H9 (cell line): ENCODE results near the gene FAM72B. TPM values are rescaled to one million over a fixed set of nuclear protein-coding genes. Genes with fewer than 3 reads are reported as not detected.
"Not testable (repeated sequence)": the region's sequence is repeated elsewhere in the genome, so short reads cannot be mapped to it uniquely, and the experiment has no call there.

Experiments
- DNase-seq: peaks from one replicate; pipeline ENCODE4 v3.0.0-alpha.2; 2017
- H2AFZ ChIP-seq: one replicate; pipeline ENCODE4 v1.6.1; 2013; ENCODE audit warnings: mild to moderate bottlenecking, low read length, control low read depth, moderate library complexity
- H2AK5ac ChIP-seq: 2 replicates; pipeline ENCODE4 v1.6.1; 2013; ENCODE audit warnings: low read length, control low read depth, mixed read lengths; ENCODE audit not compliant: insufficient read length
- H2BK120ac ChIP-seq: one replicate; pipeline ENCODE4 v1.6.1; 2013; ENCODE audit warnings: low read depth, mild to moderate bottlenecking, low read length, control low read depth, inconsistent platforms; ENCODE audit not compliant: poor library complexity, severe bottlenecking
- H2BK12ac ChIP-seq: 2 replicates; pipeline ENCODE4 v1.6.1; 2013; ENCODE audit warnings: low read length, control low read depth, mixed read lengths, low read depth; ENCODE audit not compliant: insufficient read length
- H2BK15ac ChIP-seq: 2 replicates; pipeline ENCODE4 v1.6.1; 2013; ENCODE audit warnings: low read depth, low read length, control low read depth
- H2BK20ac ChIP-seq: one replicate; pipeline ENCODE4 v1.6.1; 2013; ENCODE audit warnings: low read depth, mild to moderate bottlenecking, low read length, control low read depth, inconsistent platforms; ENCODE audit not compliant: poor library complexity, severe bottlenecking
- H2BK5ac ChIP-seq: 2 replicates; pipeline ENCODE4 v1.6.1; 2013; ENCODE audit warnings: low read length, control low read depth, mixed read lengths; ENCODE audit not compliant: insufficient read length
- H3K14ac ChIP-seq: 2 replicates; pipeline ENCODE4 v1.6.1; 2013; ENCODE audit warnings: low read length, control low read depth; ENCODE audit not compliant: insufficient read depth
- H3K18ac ChIP-seq: 2 replicates; pipeline ENCODE4 v1.6.1; 2013; ENCODE audit warnings: low read depth, mild to moderate bottlenecking, mixed read lengths, low read length, control low read depth; ENCODE audit not compliant: insufficient read length
- H3K23ac ChIP-seq: 2 replicates; pipeline ENCODE4 v1.6.1; 2013; ENCODE audit warnings: low read length, control low read depth, mixed read lengths, low read depth; ENCODE audit not compliant: insufficient read length
- H3K23me2 ChIP-seq: 2 replicates; pipeline ENCODE4 v1.6.1; 2013; ENCODE audit warnings: low read depth, mild to moderate bottlenecking, mixed read lengths, low read length, control low read depth; ENCODE audit not compliant: insufficient read length, poor library complexity, severe bottlenecking
- H3K27ac ChIP-seq: 2 replicates; pipeline ENCODE4 v1.5.1; 2013; ENCODE audit warnings: low read length, control low read depth, mixed read lengths, low read depth; ENCODE audit not compliant: insufficient read length
- H3K27me3 ChIP-seq: 2 replicates; pipeline ENCODE4 v1.6.1; 2013; ENCODE audit warnings: low read length, control low read depth, inconsistent platforms; ENCODE audit not compliant: insufficient read depth
- H3K4ac ChIP-seq: 2 replicates; pipeline ENCODE4 v1.6.1; 2013; ENCODE audit warnings: low read depth, mild to moderate bottlenecking, control low read depth, inconsistent platforms, low read length, moderate library complexity
- H3K4me1 ChIP-seq: 2 replicates; pipeline ENCODE4 v1.6.1; 2013; ENCODE audit warnings: low read length, control low read depth, inconsistent platforms; ENCODE audit not compliant: insufficient read depth
- H3K4me2 ChIP-seq: 2 replicates; pipeline ENCODE4 v1.6.1; 2013; ENCODE audit warnings: low read length, control low read depth, mixed read lengths; ENCODE audit not compliant: insufficient read length, insufficient read depth
- H3K56ac ChIP-seq: 2 replicates; pipeline ENCODE4 v1.6.1; 2013; ENCODE audit warnings: low read depth, mild to moderate bottlenecking, mixed read lengths, low read length, control low read depth; ENCODE audit not compliant: insufficient read length
- H3K79me1 ChIP-seq: 2 replicates; pipeline ENCODE4 v1.6.1; 2013; ENCODE audit warnings: low read depth, mild to moderate bottlenecking, moderate library complexity, low read length, control low read depth, inconsistent platforms; ENCODE audit not compliant: insufficient read depth, poor library complexity, severe bottlenecking
- H3K79me2 ChIP-seq: 2 replicates; pipeline ENCODE4 v1.6.1; 2013; ENCODE audit warnings: low read length, control low read depth, inconsistent platforms; ENCODE audit not compliant: insufficient read depth
- H3K9ac ChIP-seq: 2 replicates; pipeline ENCODE4 v1.6.1; 2013; ENCODE audit warnings: low read length, control low read depth, mixed read lengths; ENCODE audit not compliant: insufficient read length; ENCODE audit errors: extremely low read depth
- H3K9me3 ChIP-seq: one replicate; pipeline ENCODE4 v1.6.1; 2013; ENCODE audit warnings: low read depth, low read length, inconsistent platforms; ENCODE audit not compliant: control insufficient read depth
- H3T11ph ChIP-seq: one replicate; pipeline ENCODE4 v1.6.1; 2013; ENCODE audit warnings: mild to moderate bottlenecking, low read length, control low read depth, inconsistent platforms
- H4K20me1 ChIP-seq: one replicate; pipeline ENCODE4 v1.6.1; 2013; ENCODE audit not compliant: control insufficient read depth, insufficient read length, insufficient read depth
- H4K5ac ChIP-seq: 2 replicates; pipeline ENCODE4 v1.6.1; 2013; ENCODE audit warnings: low read depth, mild to moderate bottlenecking, mixed read lengths, low read length, control low read depth; ENCODE audit not compliant: insufficient read length
- H4K8ac ChIP-seq: replicated peaks from 2 replicates; pipeline ENCODE4 v1.6.1; 2013; ENCODE audit warnings: low read length, control low read depth, mixed read lengths, low read depth; ENCODE audit not compliant: insufficient read length
- H4K91ac ChIP-seq: 2 replicates; pipeline ENCODE4 v1.6.1; 2013; ENCODE audit warnings: low read depth, mild to moderate bottlenecking, moderate library complexity, mixed read lengths, low read length, control low read depth; ENCODE audit not compliant: insufficient read length
- H3K27ac Mint-ChIP-seq, 3 experiments: 2 replicates in 2 of 3; 3 replicates in 1 of 3; pipeline ENCODE4 v1.8.0; 2020 to 2021; ENCODE audit warnings: mixed read lengths in 3 of 3, mild to moderate bottlenecking in 1 of 3, moderate library complexity in 1 of 3
- H3K27me3 Mint-ChIP-seq: 2 replicates; pipeline ENCODE4 v1.8.0; 2021; ENCODE audit warnings: low read depth, mild to moderate bottlenecking, moderate library complexity, mixed read lengths
- H3K36me3 Mint-ChIP-seq, 3 experiments: 2 replicates in 2 of 3; 3 replicates in 1 of 3; pipeline ENCODE4 v1.8.0; 2020 to 2021; ENCODE audit warnings: low read depth in 3 of 3, mixed read lengths in 3 of 3; ENCODE audit not compliant: insufficient read depth in 1 of 3
- H3K4me1 Mint-ChIP-seq, 2 experiments: 2 replicates each; pipeline ENCODE4 v1.8.0; 2020; ENCODE audit warnings: mixed read lengths in 2 of 2
- H3K4me3 Mint-ChIP-seq, 2 experiments: 2 replicates in 1 of 2; 3 replicates in 1 of 2; pipeline ENCODE4 v1.8.0; 2020 to 2021; ENCODE audit warnings: mild to moderate bottlenecking in 2 of 2, mixed read lengths in 2 of 2, moderate library complexity in 1 of 2
- H3K9me3 Mint-ChIP-seq, 2 experiments: 2 replicates in 1 of 2; 3 replicates in 1 of 2; pipeline ENCODE4 v1.8.0; 2020; ENCODE audit warnings: mild to moderate bottlenecking in 2 of 2, mixed read lengths in 2 of 2, moderate library complexity in 1 of 2
- WGBS: extraction: QIAGEN DNeasy Blood & Tissue Kit; methylation state at CpG from one replicate; pipeline ENCODE4 v1.1.7; 2013; ENCODE audit warnings: missing lambda C conversion rate, low lambda C conversion rate, mixed read lengths; ENCODE audit not compliant: insufficient read length; ENCODE audit errors: extremely low coverage; 5-methylcytosine and 5-hydroxymethylcytosine counted together
- total RNA-seq: library from RNA; stranded (reverse); gene quantifications from 2 replicates; pipeline ENCODE4 v1.2.1, GENCODE V29; 2021

The FAM72B gene
- total RNA-seq, 1 experiment from 2014 or later = 8.5 TPM

- H3K23ac ChIP-seq, H4K8ac ChIP-seq, H3K4ac ChIP-seq, H3K79me1 ChIP-seq, H3K9me3 ChIP-seq, H3K9ac ChIP-seq, H2AK5ac ChIP-seq, H3K27me3 ChIP-seq, H3K4me3 Mint-ChIP-seq, H2BK15ac ChIP-seq, H3K4me2 ChIP-seq, H3K79me2 ChIP-seq, H3K27me3 Mint-ChIP-seq, H3K56ac ChIP-seq, H3K14ac ChIP-seq, H3K36me3 Mint-ChIP-seq, H2AFZ ChIP-seq, H3K9me3 Mint-ChIP-seq, H4K20me1 ChIP-seq, H3T11ph ChIP-seq, H2BK120ac ChIP-seq, H3K4me1 Mint-ChIP-seq, H3K27ac ChIP-seq, H3K27ac Mint-ChIP-seq, H2BK20ac ChIP-seq, H3K18ac ChIP-seq, H3K4me1 ChIP-seq, H4K91ac ChIP-seq, DNase-seq, H4K5ac ChIP-seq, H2BK5ac ChIP-seq, H2BK12ac ChIP-seq, H3K23me2 ChIP-seq: not testable (repeated sequence)
- WGBS = no CpG with 5 or more reads among the region's 2 CpGs
These were observed 26.6 kb upstream of the FAM72B start for GRCh38 chr1:121210778-121211177.

DNA sequence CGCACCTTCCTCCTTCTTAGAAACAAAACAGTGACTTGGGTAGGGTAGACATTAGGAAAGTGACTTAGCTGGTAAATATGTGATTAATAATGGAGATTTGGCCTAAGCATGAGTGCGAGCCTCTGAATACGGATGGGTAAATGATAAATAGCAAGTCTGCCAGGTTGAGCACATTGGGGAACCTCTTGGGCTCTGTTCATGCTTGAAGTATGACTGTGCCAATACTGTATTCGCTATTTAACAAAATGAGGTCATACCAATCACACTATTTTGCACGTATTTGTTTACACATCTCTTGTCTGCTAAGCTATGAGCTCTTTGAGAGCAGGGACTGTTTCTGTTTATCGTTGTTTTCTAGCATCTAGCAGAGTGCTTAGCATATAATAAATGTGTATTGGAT is 24.2 kb upstream of the FAM72B start:
- not testable (repeated sequence) for H3K36me3 Mint-ChIP-seq, H4K5ac ChIP-seq, H4K20me1 ChIP-seq, H3K27me3 ChIP-seq, H2BK12ac ChIP-seq, H3K4ac ChIP-seq, H2BK5ac ChIP-seq, H3K79me2 ChIP-seq, H3K4me1 Mint-ChIP-seq, H3K14ac ChIP-seq, H3K9ac ChIP-seq, H3T11ph ChIP-seq, H3K27me3 Mint-ChIP-seq, H3K4me2 ChIP-seq, DNase-seq, H2BK120ac ChIP-seq, H3K79me1 ChIP-seq, H3K23me2 ChIP-seq, H3K27ac ChIP-seq, H3K9me3 Mint-ChIP-seq, H3K56ac ChIP-seq, H2BK20ac ChIP-seq, H3K23ac ChIP-seq, H3K4me1 ChIP-seq, H3K27ac Mint-ChIP-seq, H4K8ac ChIP-seq, H3K18ac ChIP-seq, H2AK5ac ChIP-seq, H3K9me3 ChIP-seq, H4K91ac ChIP-seq, H3K4me3 Mint-ChIP-seq, H2AFZ ChIP-seq, H2BK15ac ChIP-seq
- no CpG with 5 or more reads among the region's 6 CpGs for WGBS
